Activated T-cell treated with anti-CD3 and anti-CD28 coated beads, Interleukin-2, amount 50 U/mL, for 72 hours (primary cell): ENCODE results near the gene RPL3. TPM values are rescaled to one million over a fixed set of nuclear protein-coding genes. Genes with fewer than 3 reads are reported as not detected.

ENCODE experiments used
- ATAC-seq, 2 donors: fragments of 150-1000 bp; cut with Tn5 transposase; replicated peaks in 1 of 2; 2 replicates each; pipeline ENCODE4 v1.10.0; 2021; ENCODE audit warnings: moderate library complexity in 2 of 2, mild to moderate bottlenecking in 1 of 2
- DNase-seq, 2 donors: peaks; one replicate each; pipeline ENCODE4 v3.0.0; 2021 to 2022; ENCODE audit warnings: mixed read lengths in 1 of 2
- H3K27ac Mint-ChIP-seq: one replicate; pipeline ENCODE4 v1.8.0; 2022; ENCODE audit warnings: mild to moderate bottlenecking, moderate library complexity, mixed read lengths
- H3K27me3 Mint-ChIP-seq: one replicate; pipeline ENCODE4 v1.8.0; 2022; ENCODE audit warnings: low read depth, mixed read lengths
- H3K36me3 Mint-ChIP-seq, 2 donors: one replicate each; pipeline ENCODE4 v1.8.0; 2022; ENCODE audit warnings: mixed read lengths in 2 of 2, mild to moderate bottlenecking in 1 of 2; ENCODE audit not compliant: insufficient read depth in 2 of 2
- H3K4me1 Mint-ChIP-seq: one replicate; pipeline ENCODE4 v1.8.0; 2022; ENCODE audit warnings: low read depth, mixed read lengths
- H3K4me3 Mint-ChIP-seq, 2 donors: one replicate each; pipeline ENCODE4 v1.8.0; 2022; ENCODE audit warnings: mild to moderate bottlenecking in 2 of 2, mixed read lengths in 2 of 2, moderate library complexity in 2 of 2
- H3K9me3 Mint-ChIP-seq, 2 donors: one replicate each; pipeline ENCODE4 v1.8.0; 2022; ENCODE audit warnings: mixed read lengths in 2 of 2
- total RNA-seq, 2 donors: library from RNA; stranded (reverse); gene quantifications; one replicate each; pipeline ENCODE4 v1.2.3, GENCODE V29; 2022

Gene RPL3
- total RNA-seq, 2 donors from 2014 or later, result 3,380 to 3,455 TPM

- H3K27me3 Mint-ChIP-seq, result peaks cover 18% of the 10 kb centered on the region
- no peak overlapping the region for H3K4me3 Mint-ChIP-seq
- DNase-seq, result no peak
- no peaks in the 10 kb centered on the region for H3K36me3 Mint-ChIP-seq
- no peak for ATAC-seq
- H3K27ac Mint-ChIP-seq, result no peak overlapping the region
- no peaks in the 10 kb centered on the region for H3K4me1 Mint-ChIP-seq
- peaks cover 2 to 4% of the 10 kb centered on the region in 2 donors for H3K9me3 Mint-ChIP-seq
Measured at GRCh38 chr22:39276440-39277141, 42.8 kb downstream of the RPL3 start.

- Mint-ChIP-seq H3K9me3 (peaks cover 2 to 4% of the 10 kb centered on the region in 2 donors), H3K4me3 (no peak overlapping the region), H3K27me3 (peaks cover 18% of the 10 kb centered on the region), H3K36me3 (no peaks in the 10 kb centered on the region), H3K4me1 (no peaks in the 10 kb centered on the region), H3K27ac (no peak overlapping the region)
- no peak for ATAC-seq
- DNase-seq, result no peak
Measured at GRCh38 chr22:39275814-39276439, 43.5 kb downstream of the RPL3 start.

DNA sequence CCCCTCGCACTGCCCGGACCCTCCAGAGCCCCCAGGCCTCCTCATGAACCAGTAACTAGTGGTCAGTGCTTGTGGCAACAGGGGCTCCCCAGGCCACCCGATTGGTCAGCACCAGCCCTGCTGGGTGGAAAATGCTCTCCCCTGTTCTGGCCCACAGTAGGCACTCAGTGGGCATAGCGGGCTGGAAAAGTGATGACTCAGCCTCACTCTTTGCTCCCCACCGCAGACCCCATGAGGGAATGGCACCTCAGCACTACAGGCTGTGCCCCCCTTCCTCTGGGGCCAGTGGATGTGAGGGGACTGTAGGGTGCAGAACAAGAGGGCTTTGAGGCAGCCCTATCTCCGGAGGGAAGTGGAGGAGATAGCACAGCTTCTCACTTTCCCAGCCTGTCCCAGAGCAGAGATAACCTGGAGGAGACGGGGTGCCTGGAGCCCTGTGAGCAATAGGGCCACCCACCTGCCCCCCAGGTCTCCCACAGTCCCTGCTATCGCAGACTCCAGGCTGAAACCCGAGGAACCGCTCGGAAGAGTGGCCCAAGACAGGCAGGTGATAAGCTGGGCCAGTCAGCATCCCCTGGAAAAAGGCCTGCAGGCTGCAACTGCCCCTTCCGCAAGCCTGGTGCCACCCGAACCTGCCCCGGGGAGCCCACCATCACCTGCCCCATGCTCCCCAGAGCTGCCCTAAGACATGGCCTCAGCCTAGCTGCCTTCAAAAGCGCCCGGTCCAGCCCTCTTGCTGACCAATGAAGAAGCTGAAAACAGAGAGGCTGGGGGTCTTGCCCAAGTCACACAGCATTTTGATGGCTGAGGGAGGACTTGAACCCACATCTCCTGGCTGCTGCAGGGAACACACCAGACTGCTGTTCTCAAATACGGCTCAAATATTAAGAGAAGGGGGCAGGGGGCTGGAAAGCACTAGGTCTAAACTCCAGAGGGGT lies 45.2 kb downstream of the RPL3 start:
- no peak overlapping the region for H3K4me3 Mint-ChIP-seq
- DNase-seq, result no peak
- no peaks in the 10 kb centered on the region for H3K4me1 Mint-ChIP-seq
- H3K27ac Mint-ChIP-seq, result no peak overlapping the region
- H3K9me3 Mint-ChIP-seq, result peaks cover 2 to 4% of the 10 kb centered on the region in 2 donors
- H3K36me3 Mint-ChIP-seq, result no peaks in the 10 kb centered on the region
- H3K27me3 Mint-ChIP-seq, result peaks cover 14% of the 10 kb centered on the region
- no peak for ATAC-seq

DNA sequence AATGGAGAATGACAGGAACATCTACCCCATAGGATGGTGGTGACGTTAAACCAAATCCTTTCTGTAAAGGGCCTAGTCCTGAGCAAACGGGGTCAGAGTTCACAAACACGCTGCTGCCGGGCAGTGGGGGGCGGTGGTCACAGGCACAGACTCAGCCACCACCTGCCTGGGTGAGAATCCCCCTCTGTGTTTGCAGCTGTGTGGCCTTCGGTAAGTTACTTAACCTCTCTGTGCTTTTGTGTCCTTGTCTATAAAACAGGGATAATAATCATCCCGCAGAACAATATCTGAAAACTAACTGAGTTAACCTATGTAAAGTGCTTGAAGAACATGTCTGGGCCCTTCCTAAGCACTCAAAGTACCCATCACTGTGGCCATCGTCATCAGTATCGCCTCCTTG lies 48.6 kb downstream of the RPL3 start:
- ATAC-seq (no peak), DNase-seq (no peak)
- Mint-ChIP-seq H3K27me3 (no peaks in the 10 kb centered on the region), H3K9me3 (no peaks in the 10 kb centered on the region), H3K4me3 (no peak overlapping the region), H3K27ac (no peak overlapping the region), H3K4me1 (peaks cover 18% of the 10 kb centered on the region), H3K36me3 (no peaks in the 10 kb centered on the region)

DNA sequence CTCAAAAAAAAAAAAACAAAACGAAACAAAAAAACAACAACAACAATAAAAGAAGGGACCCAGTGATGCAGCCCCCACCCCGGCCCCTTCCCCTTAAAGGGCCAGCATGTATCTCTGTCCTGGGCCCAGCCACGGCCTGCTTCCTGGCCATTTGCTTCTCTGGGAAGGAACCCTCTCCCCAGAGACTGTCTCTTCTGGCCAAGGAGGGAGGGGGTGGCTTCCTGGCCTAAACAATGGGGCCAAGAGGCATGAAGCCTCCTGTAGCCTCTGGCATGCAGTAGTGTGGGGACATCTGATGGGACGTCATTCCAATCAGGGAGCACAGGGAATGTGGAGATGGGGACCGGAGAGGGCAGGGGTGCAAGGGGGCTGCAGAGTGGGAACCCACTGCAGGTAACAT lies 49.1 kb downstream of the RPL3 start:
- Mint-ChIP-seq H3K9me3 (no peaks in the 10 kb centered on the region), H3K36me3 (no peaks in the 10 kb centered on the region), H3K27me3 (no peaks in the 10 kb centered on the region), H3K4me1 (peaks cover 22% of the 10 kb centered on the region), H3K4me3 (no peak overlapping the region), H3K27ac (no peak overlapping the region)
- ATAC-seq, result no peak
- no peak for DNase-seq

DNA sequence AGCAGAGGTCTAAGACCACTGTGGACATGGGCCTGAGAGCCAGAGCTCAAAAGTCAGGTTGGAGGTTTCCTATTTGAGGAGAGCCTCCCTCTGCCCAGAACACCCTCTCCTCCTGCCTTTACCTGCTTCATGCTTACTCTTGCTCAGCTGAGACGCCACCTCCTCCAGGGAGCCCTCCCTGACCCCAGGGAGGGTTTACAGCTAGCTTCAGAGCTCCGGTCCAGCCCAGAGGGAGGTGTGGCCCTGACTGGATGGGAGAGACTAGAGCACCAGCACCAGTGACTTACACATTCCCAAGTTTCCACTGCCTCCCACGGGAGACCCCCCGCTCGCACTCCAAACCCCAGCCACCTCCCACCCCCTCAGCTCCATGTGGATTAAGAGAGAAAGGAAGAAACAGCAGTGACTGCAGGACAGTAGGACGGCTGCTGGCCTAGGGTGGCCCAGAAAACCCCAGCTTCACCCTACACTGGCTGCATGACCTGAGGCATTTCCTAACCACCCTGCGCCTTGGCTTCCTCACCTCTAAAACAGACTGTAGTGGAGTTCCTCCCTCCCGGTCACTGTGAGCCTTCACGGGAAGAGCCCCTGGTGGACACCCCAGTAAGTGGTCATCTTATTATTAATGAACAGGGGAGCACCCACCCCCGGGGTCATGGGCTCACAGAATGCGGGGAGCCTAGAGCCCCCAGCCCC lies 50.2 kb downstream of the RPL3 start:
- no peak overlapping the region for H3K4me3 Mint-ChIP-seq
- DNase-seq, result no peak
- peaks cover 6% of the 10 kb centered on the region for H3K27me3 Mint-ChIP-seq
- no peak overlapping the region for H3K27ac Mint-ChIP-seq
- ATAC-seq, result no peak
- no peaks in the 10 kb centered on the region for H3K9me3 Mint-ChIP-seq
- H3K36me3 Mint-ChIP-seq, result peaks cover 0 to under 1% of the 10 kb centered on the region in 2 donors
- H3K4me1 Mint-ChIP-seq, result peaks cover 30% of the 10 kb centered on the region

- Mint-ChIP-seq H3K4me1 (peaks cover 36% of the 10 kb centered on the region), H3K9me3 (no peaks in the 10 kb centered on the region), H3K4me3 (no peak overlapping the region), H3K36me3 (peaks cover 0 to 2% of the 10 kb centered on the region in 2 donors), H3K27me3 (peaks cover 6% of the 10 kb centered on the region), H3K27ac (no peak overlapping the region)
- DNase-seq (no peak), ATAC-seq (no peak)
Measured at GRCh38 chr22:39268645-39269044, 50.8 kb downstream of the RPL3 start.

GRCh38 chr22:39267974-39268373 lies 51.4 kb downstream of the RPL3 start:
- Mint-ChIP-seq H3K4me3 (no peak overlapping the region), H3K4me1 (peaks cover 36% of the 10 kb centered on the region), H3K9me3 (no peaks in the 10 kb centered on the region), H3K36me3 (peaks cover 0 to 2% of the 10 kb centered on the region in 2 donors), H3K27me3 (peaks cover 6% of the 10 kb centered on the region), H3K27ac (peak overlapping the region; percentile 70)
- no peak for DNase-seq
- no peak for ATAC-seq

GRCh38 chr22:39266398-39267030 lies 52.9 kb downstream of the RPL3 start:
- peaks cover 36% of the 10 kb centered on the region for H3K4me1 Mint-ChIP-seq
- H3K27ac Mint-ChIP-seq, result peak overlapping the region; percentile 73
- peak; percentile 61 to 69 for DNase-seq
- H3K36me3 Mint-ChIP-seq, result peaks cover 2% of the 10 kb centered on the region in 2 donors
- ATAC-seq, result peak; percentile 86 to 92
- H3K4me3 Mint-ChIP-seq, result peak overlapping the region; percentile 18 to 53
- peaks cover 6% of the 10 kb centered on the region for H3K27me3 Mint-ChIP-seq
- no peaks in the 10 kb centered on the region for H3K9me3 Mint-ChIP-seq

GRCh38 chr22:39265143-39265886 lies 54.1 kb downstream of the RPL3 start:
- Mint-ChIP-seq H3K27ac (no peak overlapping the region), H3K4me1 (peaks cover 36% of the 10 kb centered on the region), H3K27me3 (peaks cover 6% of the 10 kb centered on the region), H3K36me3 (peaks cover 2 to 4% of the 10 kb centered on the region in 2 donors), H3K9me3 (no peaks in the 10 kb centered on the region), H3K4me3 (no peak overlapping the region)
- no peak for ATAC-seq
- no peak for DNase-seq

DNA sequence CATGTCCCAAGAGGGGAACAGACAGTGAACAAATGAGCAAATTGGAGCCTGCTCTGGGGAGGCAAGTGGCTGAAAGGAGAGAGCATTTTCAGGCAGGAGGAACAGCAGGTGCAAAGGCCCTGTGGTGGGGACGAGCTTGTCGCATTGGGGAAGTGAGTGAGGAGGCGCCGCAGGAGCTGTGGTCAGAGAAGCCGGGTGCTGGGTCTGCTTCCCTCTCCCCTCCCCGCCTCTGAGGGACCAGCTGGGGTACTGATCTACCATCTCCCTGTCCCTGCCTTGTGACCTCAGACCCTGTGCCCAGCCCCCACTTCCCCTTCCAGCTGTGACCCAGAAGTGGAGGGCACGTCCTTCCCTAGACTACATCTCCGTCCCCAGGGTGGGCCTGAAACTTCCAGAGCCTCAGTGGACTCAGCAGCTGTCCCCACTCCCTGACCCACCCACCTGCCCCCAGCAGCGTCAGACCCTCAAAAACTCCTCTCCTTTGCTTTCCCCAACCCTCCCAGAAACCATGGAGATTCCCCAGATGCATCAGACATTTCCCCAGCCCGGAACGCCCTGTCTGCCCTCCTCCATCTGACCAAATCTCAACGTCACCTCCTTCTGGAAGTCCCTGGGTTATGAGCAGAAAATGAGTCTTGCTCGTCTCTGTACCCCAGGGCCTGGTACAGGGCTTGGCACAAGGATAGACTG lies 54.9 kb downstream of the RPL3 start:
- DNase-seq (no peak), ATAC-seq (no peak)
- Mint-ChIP-seq H3K36me3 (peaks cover 2 to 4% of the 10 kb centered on the region in 2 donors), H3K4me3 (peak overlapping the region in 1 of 2 donors; percentile 23), H3K27me3 (peaks cover 6% of the 10 kb centered on the region), H3K4me1 (peaks cover 36% of the 10 kb centered on the region), H3K27ac (no peak overlapping the region), H3K9me3 (no peaks in the 10 kb centered on the region)
